Prostate gland (tissue), 2 donors: ENCODE measurements around the gene MFAP1. TPM values are rescaled to one million over a fixed set of nuclear protein-coding genes. Genes with fewer than 3 reads are reported as not detected.

ENCODE experiments used
- DNase-seq: peaks from one replicate; pipeline ENCODE4 v3.0.0-alpha.2; 2019; ENCODE audit warnings: low spot score
- H3K27ac ChIP-seq, 2 donors: fragments of 200-600 bp; sonication (generic); 2 replicates each; pipeline ENCODE4 v1.5.1; 2017 to 2019
- H3K27me3 ChIP-seq: fragments of 200-600 bp; sonication (generic); replicated peaks from 2 replicates; pipeline ENCODE4 v1.5.1; 2019; ENCODE audit not compliant: insufficient read depth
- H3K36me3 ChIP-seq, 2 donors: fragments of 200-600 bp; sonication (generic); 1 replicate in 1 of 2; 2 replicates in 1 of 2; pipeline versions ENCODE4 v1.5.1 to v1.8.1; 2017 to 2019
- H3K4me1 ChIP-seq: fragments of 200-600 bp; sonication (generic); replicated peaks from 2 replicates; pipeline ENCODE4 v1.5.1; 2019
- H3K4me3 ChIP-seq, 2 donors: fragments of 200-600 bp; sonication (generic); 2 replicates each; pipeline ENCODE4 v1.5.1; 2017 to 2019
- H3K9me3 ChIP-seq: fragments of 200-600 bp; sonication (generic); 2 replicates; pipeline ENCODE4 v1.5.1; 2017
- POLR2A ChIP-seq: fragments of 450-650 bp; IDR thresholded peaks from one replicate; pipeline ENCODE4 v1.6.1; 2016; ENCODE audit warnings: antibody characterized with exemption, mild to moderate bottlenecking
- POLR2AphosphoS5 ChIP-seq: sonication (generic); formaldehyde crosslinking; IDR thresholded peaks from one replicate; pipeline ENCODE4 v1.6.1; 2017; ENCODE audit warnings: antibody characterized with exemption
- whole genome bisulfite sequencing: methylation state at CpG from one replicate; pipeline ENCODE4 v1.1.5; 2018; 5-methylcytosine and 5-hydroxymethylcytosine counted together
- intact Hi-C: fragments of 100-400 bp; cut with DNase I; formaldehyde crosslinking; loops from one replicate; pipeline ENCODE4 v1.14.2; 2022
- total RNA-seq, 2 donors: library from RNA; depleted of rRNA; stranded (reverse); fragments of >200 nt; gene quantifications; one replicate each; pipeline ENCODE4 v1.1.0, GENCODE V29; 2016
- TF ChIP-seq, protein P1 (sequence below), 4 experiments: fragments of 200-600 bp in 2 of 4; fragments of 450-650 bp in 2 of 4; sonication (generic) in 2 of 4; IDR thresholded peaks; 1 replicate in 3 of 4; 2 replicates in 1 of 4; pipeline ENCODE4 v1.5.1; 2016 to 2019; ENCODE audit warnings: antibody characterized with exemption in 4 of 4, mild to moderate bottlenecking in 2 of 4, moderate library complexity in 2 of 4

The MFAP1 gene
- total RNA-seq, 2 donors from 2014 or later = 19.3 to 27.5 TPM

DNA sequence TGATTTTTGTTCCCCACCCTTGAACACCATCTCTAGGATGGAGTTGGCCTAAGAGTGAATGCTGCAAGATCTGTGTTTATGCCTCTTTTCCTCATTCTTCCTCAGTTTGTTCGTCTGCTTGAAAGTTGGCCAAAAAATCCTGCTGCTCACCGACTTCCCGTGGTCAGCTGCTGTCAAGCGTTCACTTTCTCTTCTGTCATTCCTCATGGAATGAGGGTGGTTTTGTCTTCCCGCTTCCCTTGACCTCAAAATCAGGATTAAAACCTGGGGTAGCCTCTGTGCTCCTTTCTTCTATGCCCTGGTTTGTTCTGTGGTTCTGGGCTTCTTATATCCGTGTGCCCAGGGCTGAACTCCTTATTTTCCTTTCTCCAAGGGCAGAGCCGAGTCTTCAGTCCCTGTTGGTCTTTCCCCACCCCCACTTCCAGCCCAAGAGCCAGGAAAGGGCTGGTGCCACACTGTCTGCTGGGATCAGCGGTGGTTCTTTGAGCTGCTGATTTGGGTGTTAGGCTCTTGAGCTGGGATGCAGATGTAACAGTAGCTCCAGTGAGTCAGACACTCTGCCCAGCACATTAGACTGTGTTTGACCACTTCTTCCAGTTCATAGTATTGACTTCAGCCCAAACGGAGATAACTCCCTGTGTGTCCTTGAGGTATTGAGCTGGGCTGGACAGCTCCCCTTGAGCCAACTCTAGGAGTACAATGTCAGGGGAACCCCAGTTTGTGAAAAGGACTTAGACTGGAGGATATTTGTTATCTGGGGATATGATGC lies 30.0 kb downstream of the MFAP1 start:
- Histone ChIP-seq H3K27me3 (no peaks in the 10 kb centered on the region), H3K9me3 (no peaks in the 10 kb centered on the region), H3K36me3 (peaks cover 4 to 5% of the 10 kb centered on the region in 2 donors), H3K4me1 (peaks cover 31% of the 10 kb centered on the region), H3K27ac (peak overlapping the region; percentile 99), H3K4me3 (peak overlapping the region in 1 of 2 donors; percentile 89)
- 86% methylated on average over 9 of the region's 9 CpGs for WGBS
- TF ChIP-seq POLR2AphosphoS5 (no peak), POLR2A (no peak)
- TF ChIP-seq, protein P1, sequence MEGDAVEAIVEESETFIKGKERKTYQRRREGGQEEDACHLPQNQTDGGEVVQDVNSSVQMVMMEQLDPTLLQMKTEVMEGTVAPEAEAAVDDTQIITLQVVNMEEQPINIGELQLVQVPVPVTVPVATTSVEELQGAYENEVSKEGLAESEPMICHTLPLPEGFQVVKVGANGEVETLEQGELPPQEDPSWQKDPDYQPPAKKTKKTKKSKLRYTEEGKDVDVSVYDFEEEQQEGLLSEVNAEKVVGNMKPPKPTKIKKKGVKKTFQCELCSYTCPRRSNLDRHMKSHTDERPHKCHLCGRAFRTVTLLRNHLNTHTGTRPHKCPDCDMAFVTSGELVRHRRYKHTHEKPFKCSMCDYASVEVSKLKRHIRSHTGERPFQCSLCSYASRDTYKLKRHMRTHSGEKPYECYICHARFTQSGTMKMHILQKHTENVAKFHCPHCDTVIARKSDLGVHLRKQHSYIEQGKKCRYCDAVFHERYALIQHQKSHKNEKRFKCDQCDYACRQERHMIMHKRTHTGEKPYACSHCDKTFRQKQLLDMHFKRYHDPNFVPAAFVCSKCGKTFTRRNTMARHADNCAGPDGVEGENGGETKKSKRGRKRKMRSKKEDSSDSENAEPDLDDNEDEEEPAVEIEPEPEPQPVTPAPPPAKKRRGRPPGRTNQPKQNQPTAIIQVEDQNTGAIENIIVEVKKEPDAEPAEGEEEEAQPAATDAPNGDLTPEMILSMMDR (IDR thresholded peaks at IDR 0.05) = no peak
- no peak for DNase-seq
- intact Hi-C loops = no loop called here

DNA sequence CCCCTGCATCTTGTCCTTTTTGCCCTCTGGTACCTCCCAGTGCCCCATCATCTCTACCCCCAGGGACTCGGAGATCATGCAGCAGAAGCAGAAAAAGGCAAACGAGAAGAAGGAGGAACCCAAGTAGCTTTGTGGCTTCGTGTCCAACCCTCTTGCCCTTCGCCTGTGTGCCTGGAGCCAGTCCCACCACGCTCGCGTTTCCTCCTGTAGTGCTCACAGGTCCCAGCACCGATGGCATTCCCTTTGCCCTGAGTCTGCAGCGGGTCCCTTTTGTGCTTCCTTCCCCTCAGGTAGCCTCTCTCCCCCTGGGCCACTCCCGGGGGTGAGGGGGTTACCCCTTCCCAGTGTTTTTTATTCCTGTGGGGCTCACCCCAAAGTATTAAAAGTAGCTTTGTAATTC lies 30.8 kb downstream of the MFAP1 start:
- Histone ChIP-seq H3K36me3 (peaks cover 4 to 5% of the 10 kb centered on the region in 2 donors), H3K27me3 (no peaks in the 10 kb centered on the region), H3K4me1 (peaks cover 26% of the 10 kb centered on the region), H3K4me3 (peak overlapping the region; percentile 89 to 98), H3K9me3 (no peaks in the 10 kb centered on the region), H3K27ac (peak overlapping the region; percentile 99)
- intact Hi-C loops = no loop called here
- 79% methylated on average over 10 of the region's 10 CpGs for WGBS
- no peak for TF ChIP-seq POLR2A
- DNase-seq = no peak

GRCh38 chr15:43792761-43793476 lies 31.6 kb downstream of the MFAP1 start:
- Histone ChIP-seq H3K36me3 (peaks cover 4 to 5% of the 10 kb centered on the region in 2 donors), H3K27me3 (no peaks in the 10 kb centered on the region), H3K4me3 (peak overlapping the region; percentile 89 to 98), H3K27ac (peak overlapping the region; percentile 99), H3K4me1 (peaks cover 22% of the 10 kb centered on the region), H3K9me3 (no peaks in the 10 kb centered on the region)
- 1% methylated on average over 33 of the region's 33 CpGs for WGBS
- peak; percentile 52 for TF ChIP-seq POLR2A
- TF ChIP-seq, protein P1 (IDR thresholded peaks at IDR 0.05) = no peak
- no peak for DNase-seq
- intact Hi-C loops = no loop called here

GRCh38 chr15:43791993-43792760 lies 32.3 kb downstream of the MFAP1 start, which contains the start of gene SERF2:
SERF2 (plus strand) TSS chr15:43792320; CDS start chr15:43792377, 57 bp downstream.
- Histone ChIP-seq H3K9me3 (no peaks in the 10 kb centered on the region), H3K4me1 (peaks cover 21% of the 10 kb centered on the region), H3K27ac (peak within 1 kb of the TSS; percentile 99), H3K27me3 (no peaks in the 10 kb centered on the region), H3K4me3 (peak within 1 kb of the TSS; percentile 89 to 98), H3K36me3 (peaks cover 4 to 5% of the 10 kb centered on the region in 2 donors)
- TF ChIP-seq POLR2A (peak; percentile 99), POLR2AphosphoS5 (peak; percentile 99)
- TF ChIP-seq, protein P1 (IDR thresholded peaks at IDR 0.05) = no peak
- peak; percentile 100 for DNase-seq
- under 1% methylated on average over 66 of the region's 66 CpGs for WGBS
- intact Hi-C loops = no loop called here

DNA sequence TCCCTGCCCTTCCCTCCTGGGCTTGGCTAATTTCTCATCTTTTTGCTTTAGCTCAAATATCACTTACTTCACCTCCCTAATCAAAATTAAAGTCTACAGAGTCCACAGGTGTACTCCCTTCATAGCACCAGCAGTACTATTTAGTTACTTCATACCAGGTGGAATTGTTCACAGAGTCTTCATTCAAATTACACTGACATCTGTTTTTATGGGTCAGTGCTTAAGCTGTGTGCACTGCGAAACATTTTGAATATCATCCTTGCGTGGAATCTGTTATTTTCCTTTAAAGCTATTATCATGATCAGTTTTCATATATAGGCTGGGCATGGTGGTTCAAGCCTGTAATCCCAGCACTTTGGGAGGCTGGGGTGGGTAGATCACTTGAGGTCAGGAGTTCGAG lies 35.1 kb downstream of the MFAP1 start:
- Histone ChIP-seq H3K9me3 (no peaks in the 10 kb centered on the region), H3K4me1 (peaks cover 11% of the 10 kb centered on the region), H3K27me3 (no peaks in the 10 kb centered on the region), H3K36me3 (peaks cover 2 to 5% of the 10 kb centered on the region in 2 donors), H3K4me3 (no peak overlapping the region), H3K27ac (no peak overlapping the region)
- TF ChIP-seq POLR2AphosphoS5 (no peak), POLR2A (no peak)
- TF ChIP-seq, protein P1 (IDR thresholded peaks at IDR 0.05) = no peak
- intact Hi-C loops = no loop called here
- 97% methylated on average over 3 of the region's 3 CpGs for WGBS
- no peak for DNase-seq
